C4-2B (cell line): ENCODE measurements around the gene ZHX3.

ENCODE experiments used
- CTCF ChIP-seq: fragments of 450-650 bp; conservative IDR thresholded peaks from 2 replicates; pipeline ENCODE4 v1.5.1; 2017; ENCODE audit warnings: mild to moderate bottlenecking
- ZFX ChIP-seq: fragments of 450-650 bp; IDR thresholded peaks from 2 replicates; pipeline ENCODE4 v1.6.1; 2017

DNA sequence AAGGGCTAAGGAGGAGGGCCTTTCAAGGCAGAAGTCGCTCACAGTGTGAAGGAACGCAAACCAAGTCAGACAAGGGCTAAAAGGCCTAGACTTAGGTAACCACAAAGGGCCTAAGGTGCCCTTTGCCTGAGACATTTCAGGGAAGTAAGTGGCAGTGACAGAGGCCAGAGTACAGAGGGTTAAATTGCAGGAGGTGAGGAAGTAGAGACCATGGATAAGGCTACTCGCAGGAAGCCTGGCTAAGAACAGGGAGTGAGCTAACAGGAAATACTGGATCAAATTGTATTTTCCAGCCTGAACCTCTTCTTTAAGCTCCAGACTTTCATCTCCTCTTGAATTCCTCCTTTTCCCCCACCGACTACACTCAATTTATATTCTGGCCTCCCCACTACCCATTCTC, 16.6 kb downstream of the ZHX3 start:
- TF ChIP-seq CTCF (no peak), ZFX (no peak)
